ENCODE data around the gene FRMPD4.

The FRMPD4 gene

GRCh38 chrX:12210196-12210815, 72.0 kb downstream of the FRMPD4 start:
- Histone ChIP-seq H3K4me1 (ENCODE audit: control extremely low read depth in 1 of 4, control insufficient read depth in 4 of 4, insufficient read depth in 4 of 4, low read length in 3 of 4) (no peaks in the 10 kb centered on the region), H3K27ac (ENCODE audit: insufficient read depth in 1 of 2, low read depth in 1 of 2, low read length in 2 of 2, poor library complexity in 1 of 2, severe bottlenecking in 2 of 2) (no peak overlapping the region), H3K9me3 (ENCODE audit: control extremely low read depth in 1 of 5, control insufficient read depth in 4 of 5, insufficient read depth in 2 of 5, low read depth in 1 of 5, low read length in 4 of 5) (no peaks in the 10 kb centered on the region), H3K27me3 (replicated peaks in 2 of 5; ENCODE audit: control insufficient read depth in 4 of 5, insufficient read depth in 5 of 5, low read length in 4 of 5) (peaks cover 0 to 2% (median 0%) of the 10 kb centered on the region in 5 experiments), H3K4me3 (ENCODE audit: control insufficient read depth in 1 of 7, extremely low read depth in 1 of 7, insufficient read depth in 4 of 7, low read depth in 2 of 7, low read length in 6 of 7) (no peak overlapping the region), H3K36me3 (ENCODE audit: control insufficient read depth in 4 of 4, insufficient read depth in 4 of 4, low read length in 3 of 4) (no peaks in the 10 kb centered on the region)
- 100% methylated on average over 1 of the region's 4 CpGs for WGBS (ENCODE audit: insufficient coverage)
- ChIA-PET CTCF (no interaction called here), POLR2A (no interaction called here)
- no peak for DNase-seq

DNA sequence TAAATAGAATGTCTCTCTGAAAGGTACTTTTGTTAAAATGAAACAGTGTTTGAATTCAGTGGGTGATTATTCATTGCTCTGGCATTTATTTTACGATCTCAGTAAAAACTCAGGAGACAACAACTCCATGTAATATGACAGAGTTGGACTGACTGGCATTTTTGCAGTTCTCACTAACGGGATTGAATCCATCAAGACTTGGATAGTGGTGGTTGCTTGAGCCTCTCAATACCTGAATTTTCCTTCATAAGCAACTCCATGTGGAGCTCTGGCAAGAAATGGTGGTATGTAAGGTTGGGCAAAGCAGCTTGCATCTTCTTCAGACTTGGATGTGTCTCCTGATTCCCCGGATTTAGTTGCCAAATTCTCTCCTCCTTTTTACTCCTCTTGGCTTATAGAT, 72.7 kb downstream of the FRMPD4 start:
- WGBS (ENCODE audit: insufficient coverage) = 83% methylated on average over 1 of the region's 3 CpGs
- no peaks in the 10 kb centered on the region for H3K36me3 ChIP-seq (ENCODE audit: control insufficient read depth in 4 of 4, insufficient read depth in 4 of 4, low read length in 3 of 4)
- no peak overlapping the region for H3K4me3 ChIP-seq (ENCODE audit: control insufficient read depth in 1 of 7, extremely low read depth in 1 of 7, insufficient read depth in 4 of 7, low read depth in 2 of 7, low read length in 6 of 7)
- H3K27ac ChIP-seq (ENCODE audit: insufficient read depth in 1 of 2, low read depth in 1 of 2, low read length in 2 of 2, poor library complexity in 1 of 2, severe bottlenecking in 2 of 2) = no peak overlapping the region
- CTCF ChIA-PET = no interaction called here
- POLR2A ChIA-PET = no interaction called here
- H3K4me1 ChIP-seq (ENCODE audit: control extremely low read depth in 1 of 4, control insufficient read depth in 4 of 4, insufficient read depth in 4 of 4, low read length in 3 of 4) = no peaks in the 10 kb centered on the region
- no peaks in the 10 kb centered on the region for H3K9me3 ChIP-seq (ENCODE audit: control extremely low read depth in 1 of 5, control insufficient read depth in 4 of 5, insufficient read depth in 2 of 5, low read depth in 1 of 5, low read length in 4 of 5)
- DNase-seq = no peak
- H3K27me3 ChIP-seq (replicated peaks in 2 of 5; ENCODE audit: control insufficient read depth in 4 of 5, insufficient read depth in 5 of 5, low read length in 4 of 5) = peaks cover 0 to 2% (median 0%) of the 10 kb centered on the region in 5 experiments

GRCh38 chrX:12223650-12224049, 85.4 kb downstream of the FRMPD4 start:
- Histone ChIP-seq H3K4me1 (ENCODE audit: control extremely low read depth in 1 of 4, control insufficient read depth in 4 of 4, insufficient read depth in 4 of 4, low read length in 3 of 4) (no peaks in the 10 kb centered on the region), H3K27ac (ENCODE audit: insufficient read depth in 1 of 2, low read depth in 1 of 2, low read length in 2 of 2, poor library complexity in 1 of 2, severe bottlenecking in 2 of 2) (no peak overlapping the region), H3K4me3 (ENCODE audit: control insufficient read depth in 1 of 7, extremely low read depth in 1 of 7, insufficient read depth in 4 of 7, low read depth in 2 of 7, low read length in 6 of 7) (no peak overlapping the region), H3K36me3 (ENCODE audit: control insufficient read depth in 4 of 4, insufficient read depth in 4 of 4, low read length in 3 of 4) (no peaks in the 10 kb centered on the region), H3K27me3 (replicated peaks in 2 of 5; ENCODE audit: control insufficient read depth in 4 of 5, insufficient read depth in 5 of 5, low read length in 4 of 5) (no peaks in the 10 kb centered on the region), H3K9me3 (ENCODE audit: control extremely low read depth in 1 of 5, control insufficient read depth in 4 of 5, insufficient read depth in 2 of 5, low read depth in 1 of 5, low read length in 4 of 5) (no peaks in the 10 kb centered on the region)
- ChIA-PET POLR2A (no interaction called here), CTCF (no interaction called here)
- DNase-seq = no peak
- 93% methylated on average over 3 of the region's 4 CpGs for WGBS (ENCODE audit: insufficient coverage)

- no CpG with 5 or more reads among the region's 1 CpG for WGBS (ENCODE audit: insufficient coverage)
- H3K4me3 ChIP-seq (ENCODE audit: control insufficient read depth in 1 of 7, extremely low read depth in 1 of 7, insufficient read depth in 4 of 7, low read depth in 2 of 7, low read length in 6 of 7) = no peak overlapping the region
These were observed 86.8 kb downstream of the FRMPD4 start for GRCh38 chrX:12225107-12225506.

DNA sequence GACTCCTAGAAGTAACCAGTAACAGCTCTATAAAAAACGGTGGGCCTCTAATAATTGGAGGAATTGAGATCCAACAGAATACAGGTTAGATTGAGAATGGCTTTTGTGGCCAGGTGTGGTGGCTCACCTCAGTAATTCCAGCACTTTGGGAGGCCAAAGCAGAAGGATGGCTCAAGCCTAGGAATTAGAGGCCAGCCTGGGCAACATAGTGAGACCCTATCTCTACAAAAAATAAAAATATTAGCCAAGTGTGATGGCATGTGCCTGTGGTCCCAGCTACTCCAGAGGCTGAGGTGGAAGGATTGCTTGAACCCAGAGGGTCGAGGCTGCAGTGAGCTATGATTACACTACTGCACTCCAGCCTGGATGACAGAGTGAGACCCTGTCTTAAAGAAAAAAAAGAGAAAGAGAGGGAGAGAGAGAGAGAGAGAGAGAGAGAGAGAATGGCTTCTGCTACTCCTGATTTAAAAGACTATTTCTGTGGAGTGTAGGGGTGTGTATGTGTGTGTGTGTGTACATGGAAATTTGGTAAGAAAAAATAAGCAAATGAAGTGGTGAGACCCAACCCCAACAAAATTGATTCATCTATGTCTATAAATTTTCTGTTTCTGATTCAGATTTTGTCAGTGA, 89.3 kb downstream of the FRMPD4 start:
- ChIA-PET POLR2A (no interaction called here), CTCF (no interaction called here)
- Histone ChIP-seq H3K4me1 (ENCODE audit: control extremely low read depth in 1 of 4, control insufficient read depth in 4 of 4, insufficient read depth in 4 of 4, low read length in 3 of 4) (no peaks in the 10 kb centered on the region), H3K9me3 (ENCODE audit: control extremely low read depth in 1 of 5, control insufficient read depth in 4 of 5, insufficient read depth in 2 of 5, low read depth in 1 of 5, low read length in 4 of 5) (no peaks in the 10 kb centered on the region), H3K36me3 (ENCODE audit: control insufficient read depth in 4 of 4, insufficient read depth in 4 of 4, low read length in 3 of 4) (no peaks in the 10 kb centered on the region), H3K27me3 (replicated peaks in 2 of 5; ENCODE audit: control insufficient read depth in 4 of 5, insufficient read depth in 5 of 5, low read length in 4 of 5) (no peaks in the 10 kb centered on the region), H3K4me3 (ENCODE audit: control insufficient read depth in 1 of 7, extremely low read depth in 1 of 7, insufficient read depth in 4 of 7, low read depth in 2 of 7, low read length in 6 of 7) (no peak overlapping the region), H3K27ac (ENCODE audit: insufficient read depth in 1 of 2, low read depth in 1 of 2, low read length in 2 of 2, poor library complexity in 1 of 2, severe bottlenecking in 2 of 2) (no peak overlapping the region)
- DNase-seq = no peak
- WGBS (ENCODE audit: insufficient coverage) = 60% methylated on average over 1 of the region's 2 CpGs

More at GRCh38 chrX:12225107-12225506, 86.8 kb downstream of the FRMPD4 start:
- ChIA-PET POLR2A (no interaction called here), CTCF (no interaction called here)
- DNase-seq = no peak
- Histone ChIP-seq H3K27me3 (replicated peaks in 2 of 5; ENCODE audit: control insufficient read depth in 4 of 5, insufficient read depth in 5 of 5, low read length in 4 of 5) (no peaks in the 10 kb centered on the region), H3K27ac (ENCODE audit: insufficient read depth in 1 of 2, low read depth in 1 of 2, low read length in 2 of 2, poor library complexity in 1 of 2, severe bottlenecking in 2 of 2) (no peak overlapping the region), H3K4me1 (ENCODE audit: control extremely low read depth in 1 of 4, control insufficient read depth in 4 of 4, insufficient read depth in 4 of 4, low read length in 3 of 4) (no peaks in the 10 kb centered on the region), H3K36me3 (ENCODE audit: control insufficient read depth in 4 of 4, insufficient read depth in 4 of 4, low read length in 3 of 4) (no peaks in the 10 kb centered on the region), H3K9me3 (ENCODE audit: control extremely low read depth in 1 of 5, control insufficient read depth in 4 of 5, insufficient read depth in 2 of 5, low read depth in 1 of 5, low read length in 4 of 5) (no peaks in the 10 kb centered on the region)

GRCh38 chrX:12228862-12229261, 90.6 kb downstream of the FRMPD4 start:
- Histone ChIP-seq H3K27ac (ENCODE audit: insufficient read depth in 1 of 2, low read depth in 1 of 2, low read length in 2 of 2, poor library complexity in 1 of 2, severe bottlenecking in 2 of 2) (no peak overlapping the region), H3K4me1 (ENCODE audit: control extremely low read depth in 1 of 4, control insufficient read depth in 4 of 4, insufficient read depth in 4 of 4, low read length in 3 of 4) (no peaks in the 10 kb centered on the region), H3K27me3 (replicated peaks in 2 of 5; ENCODE audit: control insufficient read depth in 4 of 5, insufficient read depth in 5 of 5, low read length in 4 of 5) (no peaks in the 10 kb centered on the region), H3K9me3 (ENCODE audit: control extremely low read depth in 1 of 5, control insufficient read depth in 4 of 5, insufficient read depth in 2 of 5, low read depth in 1 of 5, low read length in 4 of 5) (no peaks in the 10 kb centered on the region), H3K36me3 (ENCODE audit: control insufficient read depth in 4 of 4, insufficient read depth in 4 of 4, low read length in 3 of 4) (no peaks in the 10 kb centered on the region), H3K4me3 (ENCODE audit: control insufficient read depth in 1 of 7, extremely low read depth in 1 of 7, insufficient read depth in 4 of 7, low read depth in 2 of 7, low read length in 6 of 7) (no peak overlapping the region)
- no peak for DNase-seq
- WGBS (ENCODE audit: insufficient coverage) = 84% methylated on average over 3 of the region's 4 CpGs
- POLR2A ChIA-PET = no interaction called here
- CTCF ChIA-PET = no interaction called here

GRCh38 chrX:12229986-12230385, 91.7 kb downstream of the FRMPD4 start:
- Histone ChIP-seq H3K4me1 (ENCODE audit: control extremely low read depth in 1 of 4, control insufficient read depth in 4 of 4, insufficient read depth in 4 of 4, low read length in 3 of 4) (no peaks in the 10 kb centered on the region), H3K4me3 (ENCODE audit: control insufficient read depth in 1 of 7, extremely low read depth in 1 of 7, insufficient read depth in 4 of 7, low read depth in 2 of 7, low read length in 6 of 7) (no peak overlapping the region), H3K27ac (ENCODE audit: insufficient read depth in 1 of 2, low read depth in 1 of 2, low read length in 2 of 2, poor library complexity in 1 of 2, severe bottlenecking in 2 of 2) (no peak overlapping the region), H3K27me3 (replicated peaks in 2 of 5; ENCODE audit: control insufficient read depth in 4 of 5, insufficient read depth in 5 of 5, low read length in 4 of 5) (no peaks in the 10 kb centered on the region), H3K9me3 (ENCODE audit: control extremely low read depth in 1 of 5, control insufficient read depth in 4 of 5, insufficient read depth in 2 of 5, low read depth in 1 of 5, low read length in 4 of 5) (no peaks in the 10 kb centered on the region), H3K36me3 (ENCODE audit: control insufficient read depth in 4 of 4, insufficient read depth in 4 of 4, low read length in 3 of 4) (no peaks in the 10 kb centered on the region)
- ChIA-PET POLR2A (no interaction called here), CTCF (no interaction called here)
- no peak for DNase-seq
- 100% methylated on average over 1 of the region's 2 CpGs for WGBS (ENCODE audit: insufficient coverage)

Data from common myeloid progenitor, CD34-positive (primary cell).